WTC11 (cell line): ENCODE measurements around the gene ADRB2.

ENCODE experiments used
- KAT7 ChIP-seq: sonication (generic); formaldehyde crosslinking; IDR thresholded peaks from 2 replicates; pipeline ENCODE4 v1.8.1; 2023; ENCODE audit warnings: missing genetic modification reagents, mild to moderate bottlenecking, borderline replicate concordance
- NR3C1 ChIP-seq: sonication (generic); formaldehyde crosslinking; conservative IDR thresholded peaks from 2 replicates; pipeline ENCODE4 v1.8.1; 2023; ENCODE audit warnings: low read depth, mild to moderate bottlenecking, missing genetic modification reagents
- TCF7 ChIP-seq: sonication (generic); formaldehyde crosslinking; IDR thresholded peaks from 2 replicates; pipeline ENCODE4 v1.8.0; 2022; ENCODE audit warnings: mild to moderate bottlenecking, low read depth, missing genetic modification reagents, moderate library complexity
- ZNF138 ChIP-seq: sonication (generic); formaldehyde crosslinking; conservative IDR thresholded peaks from 2 replicates; pipeline ENCODE4 v1.8.1; 2022; ENCODE audit warnings: mild to moderate bottlenecking, moderate library complexity, missing genetic modification reagents
- TF ChIP-seq, protein P1 (sequence below): fragments of 200-600 bp; IDR thresholded peaks from 2 replicates; pipeline ENCODE4 v1.8.0; 2022; ENCODE audit warnings: antibody characterized with exemption
- TF ChIP-seq, protein P2 (sequence below): sonication (generic); formaldehyde crosslinking; IDR thresholded peaks from 2 replicates; pipeline ENCODE4 v1.8.1; 2023; ENCODE audit warnings: mild to moderate bottlenecking, moderate library complexity, missing genetic modification reagents

DNA sequence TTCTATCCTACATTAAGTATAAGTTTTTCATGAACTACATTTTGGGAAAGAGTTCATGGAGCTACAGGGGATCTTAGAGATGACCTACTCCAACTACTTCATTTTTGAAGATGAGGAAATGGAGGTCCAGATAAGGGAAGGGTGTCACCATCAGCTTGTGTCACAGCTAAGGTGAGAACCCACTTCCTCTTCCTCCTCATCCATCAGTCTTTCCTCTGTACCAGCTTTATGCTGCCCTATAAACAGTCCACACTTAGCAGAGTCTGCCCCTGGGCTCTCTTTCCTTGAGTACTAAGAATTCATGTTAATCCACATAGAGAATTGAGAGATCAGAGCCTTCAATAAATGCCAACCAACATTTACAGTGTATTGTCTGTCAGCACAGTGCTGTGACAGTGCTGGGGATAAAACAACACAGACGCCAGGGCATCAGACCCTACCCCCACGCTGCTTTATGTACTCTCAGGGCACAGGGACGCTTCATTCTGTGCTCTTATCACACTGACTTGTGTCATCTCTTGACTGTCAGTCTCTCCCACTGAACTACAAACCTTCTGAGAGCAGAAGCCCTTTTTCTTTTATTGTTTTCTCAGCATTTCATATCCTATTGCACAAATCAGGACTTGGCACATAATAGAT is 22.1 kb downstream of the ADRB2 start:
- no peak for TF ChIP-seq NR3C1
- TF ChIP-seq, protein P1, sequence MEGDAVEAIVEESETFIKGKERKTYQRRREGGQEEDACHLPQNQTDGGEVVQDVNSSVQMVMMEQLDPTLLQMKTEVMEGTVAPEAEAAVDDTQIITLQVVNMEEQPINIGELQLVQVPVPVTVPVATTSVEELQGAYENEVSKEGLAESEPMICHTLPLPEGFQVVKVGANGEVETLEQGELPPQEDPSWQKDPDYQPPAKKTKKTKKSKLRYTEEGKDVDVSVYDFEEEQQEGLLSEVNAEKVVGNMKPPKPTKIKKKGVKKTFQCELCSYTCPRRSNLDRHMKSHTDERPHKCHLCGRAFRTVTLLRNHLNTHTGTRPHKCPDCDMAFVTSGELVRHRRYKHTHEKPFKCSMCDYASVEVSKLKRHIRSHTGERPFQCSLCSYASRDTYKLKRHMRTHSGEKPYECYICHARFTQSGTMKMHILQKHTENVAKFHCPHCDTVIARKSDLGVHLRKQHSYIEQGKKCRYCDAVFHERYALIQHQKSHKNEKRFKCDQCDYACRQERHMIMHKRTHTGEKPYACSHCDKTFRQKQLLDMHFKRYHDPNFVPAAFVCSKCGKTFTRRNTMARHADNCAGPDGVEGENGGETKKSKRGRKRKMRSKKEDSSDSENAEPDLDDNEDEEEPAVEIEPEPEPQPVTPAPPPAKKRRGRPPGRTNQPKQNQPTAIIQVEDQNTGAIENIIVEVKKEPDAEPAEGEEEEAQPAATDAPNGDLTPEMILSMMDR: no peak
- TF ChIP-seq ZNF138 (CRISPR knock-in tag): no peak
- no peak for TF ChIP-seq KAT7 (CRISPR knock-in tag)
- no peak for TF ChIP-seq TCF7 (CRISPR knock-in tag)
- TF ChIP-seq, protein P2, sequence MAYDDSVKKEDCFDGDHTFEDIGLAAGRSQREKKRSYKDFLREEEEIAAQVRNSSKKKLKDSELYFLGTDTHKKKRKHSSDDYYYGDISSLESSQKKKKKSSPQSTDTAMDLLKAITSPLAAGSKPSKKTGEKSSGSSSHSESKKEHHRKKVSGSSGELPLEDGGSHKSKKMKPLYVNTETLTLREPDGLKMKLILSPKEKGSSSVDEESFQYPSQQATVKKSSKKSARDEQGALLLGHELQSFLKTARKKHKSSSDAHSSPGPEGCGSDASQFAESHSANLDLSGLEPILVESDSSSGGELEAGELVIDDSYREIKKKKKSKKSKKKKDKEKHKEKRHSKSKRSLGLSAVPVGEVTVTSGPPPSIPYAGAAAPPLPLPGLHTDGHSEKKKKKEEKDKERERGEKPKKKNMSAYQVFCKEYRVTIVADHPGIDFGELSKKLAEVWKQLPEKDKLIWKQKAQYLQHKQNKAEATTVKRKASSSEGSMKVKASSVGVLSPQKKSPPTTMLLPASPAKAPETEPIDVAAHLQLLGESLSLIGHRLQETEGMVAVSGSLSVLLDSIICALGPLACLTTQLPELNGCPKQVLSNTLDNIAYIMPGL (CRISPR knock-in tag): no peak
